IPS-18c (cell line): ENCODE results near the gene NEK4.
"Not testable (repeated sequence)": the region's sequence is repeated elsewhere in the genome, so short reads cannot be mapped to it uniquely, and the experiment has no call there.

Experiments
- H3K4me3 ChIP-seq: 2 replicates; pipeline ENCODE4 v1.7.0; 2013; ENCODE audit warnings: low read depth, mild to moderate bottlenecking, low read length, moderate library complexity; ENCODE audit not compliant: insufficient read depth
- H3K9me3 ChIP-seq: one replicate; pipeline ENCODE4 v1.6.1; 2013; ENCODE audit warnings: mild to moderate bottlenecking, low read length, moderate library complexity; ENCODE audit not compliant: control insufficient read depth, insufficient read depth

The NEK4 gene

DNA sequence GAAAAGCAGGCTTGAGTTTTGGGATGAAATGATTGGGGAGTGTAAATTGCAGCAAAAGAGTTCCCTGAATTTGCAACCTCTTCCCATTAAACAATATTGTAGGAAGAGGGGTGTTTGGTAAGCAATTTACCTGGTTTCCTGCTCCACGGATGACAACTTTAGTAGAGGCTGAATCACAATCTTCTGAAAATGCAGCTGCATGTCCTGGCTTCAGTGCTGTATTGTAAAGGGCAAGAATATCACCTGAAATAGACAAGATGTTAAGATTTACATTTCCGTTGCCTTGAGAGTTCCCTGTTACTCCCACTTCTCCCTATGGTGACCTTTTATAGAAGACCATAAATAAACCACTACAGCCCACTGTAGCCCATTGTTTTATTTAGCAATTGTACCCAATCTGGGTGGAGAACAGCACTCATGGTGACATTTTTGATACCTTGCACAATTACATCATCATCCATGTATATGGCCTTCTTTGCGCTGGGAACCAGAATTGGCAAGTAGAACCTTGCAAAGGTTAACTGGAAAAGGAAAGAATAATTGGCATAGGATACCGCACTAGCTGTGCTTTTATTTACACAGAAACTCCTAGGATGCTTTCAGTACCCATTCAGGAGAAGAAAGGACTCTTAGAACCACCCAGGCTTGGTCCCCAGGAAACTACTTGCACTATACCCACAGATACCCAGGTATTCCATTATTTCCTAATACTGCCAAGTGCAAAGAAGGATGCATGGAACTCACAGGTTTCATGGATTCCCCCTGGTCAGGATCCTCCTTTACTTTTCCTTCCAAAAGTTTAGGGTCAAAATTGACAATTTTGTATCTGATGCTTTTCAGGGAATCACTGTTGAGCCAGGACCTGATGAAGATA lies 74.7 kb downstream of the NEK4 start:
- Histone ChIP-seq H3K4me3 (no peak overlapping the region), H3K9me3 (no peaks in the 10 kb centered on the region)

DNA sequence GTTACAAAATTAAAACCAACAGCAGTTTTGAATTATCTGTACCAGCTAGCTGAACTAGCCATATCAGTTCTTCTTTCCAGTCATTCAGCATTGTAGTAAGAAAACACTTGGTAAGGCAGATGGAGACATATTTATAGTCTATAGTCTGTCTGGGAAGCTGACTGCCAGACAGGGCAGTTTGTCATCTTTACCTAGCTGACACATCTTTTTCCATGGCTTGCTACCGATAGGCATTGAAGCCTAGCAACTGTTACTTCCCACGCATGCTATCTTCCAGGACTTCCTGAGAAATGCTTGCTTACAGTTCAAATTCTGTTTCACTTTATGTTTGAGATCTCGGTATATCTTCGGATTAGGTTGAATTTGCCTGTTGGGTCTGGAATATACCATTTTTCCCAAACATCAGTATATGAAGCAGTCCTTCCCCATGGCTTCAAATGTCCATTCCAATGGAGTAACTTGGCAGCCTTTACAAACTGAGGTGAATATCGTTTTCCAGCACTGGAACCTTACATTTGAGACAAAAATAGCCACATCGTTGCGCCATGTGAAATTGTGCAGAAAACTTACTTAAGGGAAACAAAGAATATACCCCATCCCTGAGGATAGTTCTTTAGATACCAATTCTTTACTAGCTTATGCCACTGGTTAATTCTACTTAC lies 76.1 kb downstream of the NEK4 start:
- Histone ChIP-seq H3K9me3 (no peaks in the 10 kb centered on the region), H3K4me3 (no peak overlapping the region)

DNA sequence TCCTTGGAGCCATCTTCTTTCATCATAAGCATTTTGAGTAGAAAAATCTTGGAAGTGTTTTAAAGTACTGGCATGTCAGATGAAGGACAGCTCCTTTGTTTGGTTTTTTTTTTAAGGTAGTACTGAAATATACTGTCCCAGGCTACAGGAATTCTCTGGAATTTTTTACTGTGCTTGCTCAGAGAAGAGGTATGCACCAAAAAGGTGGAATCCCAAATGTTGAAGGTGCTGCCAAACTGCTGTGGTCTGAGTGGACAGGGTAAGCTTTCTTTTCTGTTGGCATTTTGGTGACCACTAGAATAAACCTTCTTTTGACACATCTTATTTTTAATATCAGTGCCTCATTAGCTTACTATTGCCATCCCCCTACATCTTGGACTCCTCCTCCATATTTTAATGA lies 77.7 kb downstream of the NEK4 start:
- H3K9me3 ChIP-seq = no peaks in the 10 kb centered on the region

DNA sequence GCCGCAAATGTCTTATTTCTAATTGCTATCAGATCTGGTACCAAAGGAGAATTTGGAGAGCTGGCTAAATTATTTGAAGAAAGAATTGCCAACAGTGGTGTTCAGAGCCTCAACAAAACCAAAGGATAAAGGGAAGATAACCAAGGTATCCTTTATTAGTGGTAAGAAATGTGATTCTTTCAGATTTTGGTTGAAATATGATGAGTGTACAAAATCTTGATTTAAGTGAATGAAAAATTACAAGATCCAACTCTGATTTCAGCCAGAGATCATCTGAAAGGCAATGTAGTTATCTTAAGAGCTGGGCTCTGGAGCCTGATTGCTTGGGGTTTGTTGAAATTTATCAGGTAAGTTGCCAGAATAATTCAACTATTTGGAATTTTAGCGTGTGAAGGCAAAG lies 80.2 kb downstream of the NEK4 start:
- H3K9me3 ChIP-seq = no peaks in the 10 kb centered on the region

More for the DNA sequence above, 77.7 kb downstream of the NEK4 start:
- no peak overlapping the region for H3K4me3 ChIP-seq

DNA sequence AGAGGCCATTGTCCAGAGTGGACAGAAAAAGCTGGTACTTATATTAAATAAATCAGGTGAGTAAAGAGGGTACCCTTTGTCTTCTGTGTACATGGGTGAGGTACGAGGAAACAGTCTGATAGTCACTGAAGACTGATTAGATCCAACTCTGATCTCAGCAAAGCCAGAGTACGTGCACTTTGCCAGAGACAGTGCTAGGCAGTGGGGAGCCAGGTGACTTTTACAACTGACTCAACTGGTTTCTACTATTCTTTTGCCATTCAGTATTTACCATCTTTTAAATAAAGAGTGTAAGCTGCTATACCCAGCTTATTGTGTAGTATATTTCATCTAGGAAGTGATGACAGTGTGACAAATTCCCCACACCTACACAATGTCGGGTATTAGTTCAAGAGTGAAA lies 81.6 kb downstream of the NEK4 start:
- Histone ChIP-seq H3K4me3 (no peak overlapping the region), H3K9me3 (no peaks in the 10 kb centered on the region)

More for the DNA sequence above, 80.2 kb downstream of the NEK4 start:
- no peak overlapping the region for H3K4me3 ChIP-seq

DNA sequence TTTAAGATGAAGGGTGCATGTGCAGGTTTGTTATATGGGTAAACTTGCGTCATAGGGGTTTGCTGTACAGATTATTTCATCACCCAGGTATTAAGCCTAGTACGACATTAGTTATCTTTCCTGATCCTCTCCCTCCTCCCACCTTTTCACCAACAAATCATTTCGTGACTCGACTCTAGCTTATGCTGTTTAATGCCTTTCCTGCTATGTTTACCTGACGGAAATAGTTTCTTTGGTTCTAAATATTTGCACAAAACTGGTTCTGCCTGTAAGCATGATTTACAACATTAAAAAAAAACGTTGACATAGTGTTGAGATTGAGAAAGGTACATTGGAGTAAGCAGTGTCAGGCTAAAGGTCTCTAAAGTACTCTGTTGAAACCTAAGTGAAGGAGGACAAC lies 82.5 kb downstream of the NEK4 start:
- Histone ChIP-seq H3K4me3 (no peak overlapping the region), H3K9me3 (no peaks in the 10 kb centered on the region)

DNA sequence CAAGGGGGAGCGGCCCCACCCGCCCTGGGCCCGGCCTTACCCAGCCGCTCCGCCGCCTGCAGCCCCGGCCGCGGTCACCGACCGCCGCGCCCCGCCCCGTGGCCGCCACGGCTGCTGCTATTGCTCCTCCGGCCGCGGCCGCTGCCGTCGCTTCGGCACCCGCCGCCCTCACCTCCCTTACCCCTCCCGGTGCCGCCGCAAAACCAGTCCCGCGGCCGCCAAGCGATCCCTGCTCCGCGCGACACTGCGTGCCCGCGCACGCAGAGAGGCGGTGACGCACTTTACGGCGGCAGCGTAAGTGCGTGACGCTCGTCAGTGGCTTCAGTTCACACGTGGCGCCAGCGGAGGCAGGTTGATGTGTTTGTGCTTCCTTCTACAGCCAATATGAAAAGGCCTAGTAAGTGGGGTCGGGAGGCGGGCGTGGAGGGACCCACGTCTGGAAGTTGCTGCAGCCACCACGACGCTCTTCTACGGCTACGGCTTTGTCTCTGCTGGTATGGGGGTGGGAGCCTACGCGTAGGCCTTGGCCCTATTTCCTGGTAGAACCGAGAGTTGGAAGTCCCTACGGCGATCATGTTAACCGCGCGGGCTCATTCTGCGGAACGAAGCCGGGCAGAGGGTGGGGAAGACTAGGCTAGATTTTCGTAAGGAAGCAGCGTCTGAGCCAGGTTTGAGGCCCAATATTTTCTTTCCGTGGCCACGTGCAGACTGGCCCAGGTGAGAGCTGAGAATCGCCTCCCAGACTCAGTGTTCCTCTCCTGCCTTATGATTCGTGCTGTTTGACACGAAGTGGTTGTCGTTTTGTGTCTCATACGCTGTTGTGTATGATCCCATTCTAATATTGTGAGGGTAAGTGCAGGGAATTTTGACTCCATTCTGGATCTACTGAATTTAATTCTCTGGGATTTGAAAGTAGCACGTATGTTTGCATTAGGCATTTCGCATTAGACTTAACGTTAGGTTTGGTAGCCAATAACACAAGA lies 84.7 kb downstream of the NEK4 start, which contains the start of the genes GNL3 and PBRM1:
Gene GNL3, plus strand, starts transcription at position 324 of the 983 bp plus-strand sequence. Its CDS starts 61 bp downstream, at position 385.
Gene PBRM1, minus strand, starts transcription at position 205 of the 983 bp plus-strand sequence.
- no peaks in the 10 kb centered on the region for H3K9me3 ChIP-seq
- H3K4me3 ChIP-seq = peak within 1 kb of the TSS; percentile 92

DNA sequence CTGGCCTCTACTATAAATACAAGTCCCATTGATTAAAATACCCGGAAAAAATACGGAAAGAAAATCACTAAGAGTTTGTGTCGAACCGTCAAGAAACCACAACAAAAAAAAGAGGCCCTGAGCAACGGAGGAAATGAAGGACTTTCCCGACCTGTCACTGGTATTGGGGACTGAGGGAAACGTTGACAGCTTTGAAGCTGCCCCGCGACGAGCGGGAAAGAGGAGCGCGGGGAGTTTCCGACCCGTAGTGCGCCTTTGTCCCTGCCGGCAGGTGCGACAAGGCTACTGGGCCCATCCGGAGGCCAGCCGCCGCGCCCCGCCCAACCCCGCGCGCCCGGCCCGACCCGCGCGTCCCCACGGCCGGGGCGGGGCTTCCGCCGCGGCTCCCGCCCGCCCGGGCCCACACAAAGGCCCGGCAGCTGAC lies 85.4 kb downstream of the NEK4 start:
- peak overlapping the region; percentile 92 for H3K4me3 ChIP-seq

DNA sequence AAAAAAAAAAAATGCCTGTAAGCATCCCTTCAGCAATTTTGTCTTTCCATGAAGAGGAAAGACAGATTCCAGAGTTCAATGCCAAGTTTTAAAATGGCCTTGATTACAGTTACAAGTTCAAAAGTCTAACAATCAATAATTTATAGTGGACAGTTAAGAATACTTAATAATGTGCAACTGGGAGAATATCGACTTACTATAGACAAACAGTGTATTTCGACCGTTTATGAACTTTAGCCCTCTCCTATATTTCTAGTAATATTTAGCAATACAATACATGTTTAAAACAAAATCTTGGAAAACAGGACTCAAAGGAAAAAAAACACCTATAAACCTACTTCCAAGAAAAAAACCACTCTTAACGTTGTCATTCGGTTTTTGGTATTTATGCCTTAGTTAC lies 86.6 kb downstream of the NEK4 start:
- H3K4me3 ChIP-seq = no peak overlapping the region

More for the DNA sequence above, 85.4 kb downstream of the NEK4 start:
- no peaks in the 10 kb centered on the region for H3K9me3 ChIP-seq

DNA sequence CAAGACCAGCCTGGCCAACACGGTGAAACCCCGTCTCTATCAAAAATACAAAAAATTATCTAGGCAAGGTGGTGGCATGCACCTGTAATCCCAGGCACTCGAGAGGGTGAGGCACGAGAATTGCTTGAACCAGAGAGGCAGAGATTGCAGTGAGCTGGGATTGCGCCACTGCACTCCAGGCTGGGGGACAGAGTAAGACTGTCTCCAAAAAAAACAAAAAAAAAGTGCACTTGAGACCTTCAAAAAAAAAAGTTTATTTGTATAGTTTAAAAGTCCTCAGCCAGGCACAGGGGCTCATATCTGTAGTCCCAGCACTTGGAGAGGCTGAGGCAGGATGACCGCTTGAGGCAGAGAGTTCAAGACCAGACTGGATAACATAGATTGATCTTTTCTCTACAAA lies 87.1 kb downstream of the NEK4 start:
- Histone ChIP-seq H3K4me3 (no peak overlapping the region), H3K9me3 (no peaks in the 10 kb centered on the region)

More for the DNA sequence above, 86.6 kb downstream of the NEK4 start:
- no peaks in the 10 kb centered on the region for H3K9me3 ChIP-seq

DNA sequence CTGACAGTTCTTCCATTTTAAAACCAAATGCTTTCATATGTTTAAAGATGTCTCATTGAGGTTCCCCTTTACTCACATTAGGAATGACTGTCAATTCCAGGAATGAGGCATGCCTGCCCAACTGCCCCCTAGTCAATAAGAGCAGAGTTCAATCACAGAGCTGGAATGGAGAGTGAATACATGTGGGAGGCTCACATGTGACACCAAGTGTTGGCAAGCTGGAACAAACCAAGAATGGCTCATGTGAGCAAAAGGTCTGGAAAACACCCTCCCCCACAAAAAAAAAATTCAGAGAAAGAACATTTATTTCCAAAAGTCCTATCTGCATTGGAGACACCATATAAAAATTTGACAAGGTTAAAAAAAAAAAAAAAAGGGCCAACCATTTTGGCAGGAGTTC lies 88.7 kb downstream of the NEK4 start:
- Histone ChIP-seq H3K4me3 (no peak overlapping the region), H3K9me3 (no peaks in the 10 kb centered on the region)

DNA sequence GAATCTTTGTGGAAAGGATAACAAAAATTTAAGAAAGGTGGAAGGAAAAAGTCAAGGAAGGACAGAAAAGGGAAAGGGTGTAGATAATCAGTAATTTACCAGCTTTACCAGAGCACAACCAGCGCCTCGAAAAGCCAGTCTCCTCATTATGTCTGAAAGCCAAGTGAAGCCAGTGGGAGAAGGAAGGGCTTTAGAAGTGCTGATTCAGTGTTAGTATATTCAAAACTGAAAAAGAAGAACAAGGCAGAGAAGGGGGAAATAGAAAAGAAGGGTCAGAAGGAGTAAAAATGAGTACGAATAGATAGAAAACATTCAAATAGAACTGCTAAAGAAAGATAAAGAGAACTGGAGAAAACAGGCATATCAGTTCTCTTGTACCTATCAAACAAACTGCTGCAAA lies 89.1 kb downstream of the NEK4 start:
- no peak overlapping the region for H3K4me3 ChIP-seq
- H3K9me3 ChIP-seq = no peaks in the 10 kb centered on the region

DNA sequence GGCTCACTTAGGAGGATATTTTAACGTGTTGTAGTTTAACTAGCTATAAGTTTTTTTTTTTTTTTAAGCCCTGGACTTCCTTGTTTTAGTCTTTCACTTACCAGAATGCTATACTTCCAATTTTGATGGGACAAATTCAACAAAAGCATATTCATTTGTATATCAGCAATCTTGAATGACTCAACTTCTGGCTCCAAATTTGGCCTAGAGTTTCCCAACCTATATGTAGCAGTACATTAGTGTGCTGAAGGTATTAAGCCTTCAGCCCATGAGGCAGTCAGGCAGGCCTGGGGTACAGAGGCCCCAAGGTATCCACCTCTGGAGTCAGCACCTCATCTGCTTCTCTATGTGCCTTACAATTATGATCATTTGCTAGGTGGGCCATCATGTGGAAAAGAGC lies 90.9 kb downstream of the NEK4 start:
- Histone ChIP-seq H3K4me3 (no peak overlapping the region), H3K9me3 (no peaks in the 10 kb centered on the region)

DNA sequence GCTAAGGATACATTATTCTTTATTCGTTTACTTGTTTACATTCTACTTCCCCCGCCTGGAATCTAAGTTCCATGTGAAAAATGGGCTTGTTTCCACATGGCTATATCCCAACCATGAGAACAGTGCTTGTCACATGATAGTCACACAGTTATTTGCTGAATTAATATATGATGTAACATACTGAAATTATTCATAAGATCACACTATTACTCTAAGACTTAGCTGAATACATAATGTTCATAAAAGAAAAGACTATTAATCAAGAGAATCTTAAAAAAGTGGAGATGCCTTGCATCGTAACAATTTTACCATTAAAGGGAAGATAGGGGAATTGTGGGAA lies 91.6 kb downstream of the NEK4 start:
- no peak overlapping the region for H3K4me3 ChIP-seq
- H3K9me3 ChIP-seq = no peaks in the 10 kb centered on the region

DNA sequence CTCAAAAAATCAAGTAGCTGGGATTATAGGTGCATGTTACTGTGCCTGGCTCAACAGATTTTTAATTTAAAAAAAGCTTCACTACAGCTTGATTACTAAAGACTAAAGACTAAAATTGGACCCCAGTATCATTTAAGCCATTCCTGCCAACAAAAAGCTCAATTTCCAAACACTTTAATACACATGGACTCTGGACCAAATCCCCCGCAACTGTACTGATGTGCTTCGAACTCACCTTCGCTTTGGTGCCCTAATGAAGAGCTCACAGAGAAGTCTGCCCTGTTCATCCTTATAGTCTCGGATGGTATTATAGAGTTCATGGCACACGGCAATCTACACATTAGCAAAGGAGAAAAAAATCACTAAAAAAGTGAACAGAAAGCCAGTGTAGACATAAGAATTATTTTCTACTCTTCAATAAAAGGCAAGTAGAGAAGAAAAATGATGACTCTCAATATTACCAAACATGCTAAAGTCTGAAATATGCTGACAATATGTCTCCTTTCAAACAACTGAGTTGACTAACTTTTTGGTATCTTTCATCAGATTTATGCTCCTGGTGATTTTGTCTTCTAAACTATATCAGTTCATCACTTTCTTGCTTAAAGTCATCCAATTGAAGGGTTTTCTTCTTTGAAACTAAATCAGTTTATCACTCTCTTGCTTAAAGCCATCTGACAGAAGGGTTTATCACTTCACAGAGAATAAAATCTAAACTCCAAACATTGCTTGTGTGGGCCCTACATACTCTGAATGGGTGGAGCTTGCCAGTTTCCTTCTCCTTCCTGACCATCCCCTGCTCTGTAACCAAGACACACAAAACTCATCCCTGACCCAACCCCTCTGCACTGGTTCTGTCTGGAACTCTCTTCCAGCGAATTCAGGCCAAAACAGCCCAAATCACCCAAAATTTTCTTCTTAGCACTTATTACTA lies 92.2 kb downstream of the NEK4 start:
- Histone ChIP-seq H3K9me3 (no peaks in the 10 kb centered on the region), H3K4me3 (no peak overlapping the region)

DNA sequence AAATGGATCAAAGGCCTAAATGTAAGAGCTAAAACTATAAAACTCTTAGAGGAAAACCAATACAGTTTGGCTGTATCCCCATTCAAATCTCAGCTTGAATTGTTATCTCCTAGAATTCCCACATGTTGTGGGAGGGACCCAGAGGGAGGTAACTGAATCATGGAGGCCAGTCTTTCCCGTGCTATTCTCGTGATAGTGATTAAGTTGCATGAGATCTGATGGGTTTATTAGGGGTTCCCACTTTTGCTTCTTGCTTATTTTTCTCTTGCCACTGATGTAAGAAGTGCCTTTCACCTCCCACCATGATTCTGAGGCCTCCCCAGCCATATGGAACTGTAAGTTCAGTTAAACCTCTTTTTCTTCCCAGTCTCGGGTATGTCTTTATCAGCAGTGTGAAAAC lies 94.5 kb downstream of the NEK4 start:
- H3K4me3 ChIP-seq, H3K9me3 ChIP-seq: not testable (repeated sequence)
